ENCODE data around the gene RCSD1.
"Not testable (repeated sequence)": the region's sequence is repeated elsewhere in the genome, so short reads cannot be mapped to it uniquely, and the experiment has no call there.

RCSD1 gene

GRCh38 chr1:167737169-167737568 is 107.1 kb downstream of the RCSD1 start:
- DNase-seq (ENCODE audit: low read depth in 1 of 2, low spot score in 1 of 2) = no peak

GRCh38 chr1:167738158-167738557 is 108.1 kb downstream of the RCSD1 start:
- no peak for DNase-seq (ENCODE audit: low read depth in 1 of 2, low spot score in 1 of 2)

- DNase-seq (ENCODE audit: low read depth in 1 of 2, low spot score in 1 of 2) = no peak
Observed at GRCh38 chr1:167739752-167740151, 109.7 kb downstream of the RCSD1 start.

DNA sequence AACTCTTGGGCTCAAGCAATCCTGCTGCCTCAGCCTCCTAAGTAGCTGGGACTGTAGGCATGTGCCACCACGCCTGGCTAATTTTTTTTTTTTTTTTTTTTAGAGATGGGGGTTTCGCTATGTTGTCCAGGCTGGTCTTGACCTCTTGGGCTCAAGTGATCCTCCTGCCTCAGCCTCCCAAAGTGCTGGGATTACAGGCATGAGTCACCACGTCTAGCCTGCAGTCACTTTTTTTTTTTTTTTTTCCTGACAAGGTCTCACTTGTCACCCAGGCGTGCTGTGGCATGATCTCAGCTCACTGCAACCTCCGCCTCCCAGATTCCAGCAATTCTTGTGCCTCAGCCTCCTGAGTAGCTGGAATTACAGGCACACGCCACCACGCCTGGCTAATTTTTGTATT is 111.1 kb downstream of the RCSD1 start:
- not testable (repeated sequence) for DNase-seq (ENCODE audit: low read depth in 1 of 2, low spot score in 1 of 2)

- not testable (repeated sequence) for DNase-seq (ENCODE audit: low read depth in 1 of 2, low spot score in 1 of 2)
Observed at GRCh38 chr1:167742392-167743057, 112.5 kb downstream of the RCSD1 start.

DNA sequence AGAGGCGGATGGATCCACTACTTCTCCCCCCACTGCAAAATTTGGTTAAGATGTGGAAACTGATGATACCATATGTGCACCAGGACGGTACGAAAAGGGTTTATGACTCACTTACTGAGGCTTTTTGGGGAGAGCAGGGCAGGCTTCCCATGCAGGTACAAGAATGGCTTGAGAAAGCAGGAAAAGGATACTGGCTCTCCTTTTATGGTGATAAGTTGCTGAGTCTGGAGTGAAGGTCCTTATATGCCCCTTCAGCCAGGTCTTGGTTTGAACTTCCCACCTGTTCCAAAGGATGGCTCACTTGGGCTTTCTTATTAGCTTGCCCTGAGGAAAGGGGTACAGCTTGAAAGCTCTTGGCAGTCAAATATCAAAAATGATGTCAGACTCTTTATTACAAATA is 114.9 kb downstream of the RCSD1 start:
- no peak for DNase-seq (ENCODE audit: low read depth in 1 of 2, low spot score in 1 of 2)

DNA sequence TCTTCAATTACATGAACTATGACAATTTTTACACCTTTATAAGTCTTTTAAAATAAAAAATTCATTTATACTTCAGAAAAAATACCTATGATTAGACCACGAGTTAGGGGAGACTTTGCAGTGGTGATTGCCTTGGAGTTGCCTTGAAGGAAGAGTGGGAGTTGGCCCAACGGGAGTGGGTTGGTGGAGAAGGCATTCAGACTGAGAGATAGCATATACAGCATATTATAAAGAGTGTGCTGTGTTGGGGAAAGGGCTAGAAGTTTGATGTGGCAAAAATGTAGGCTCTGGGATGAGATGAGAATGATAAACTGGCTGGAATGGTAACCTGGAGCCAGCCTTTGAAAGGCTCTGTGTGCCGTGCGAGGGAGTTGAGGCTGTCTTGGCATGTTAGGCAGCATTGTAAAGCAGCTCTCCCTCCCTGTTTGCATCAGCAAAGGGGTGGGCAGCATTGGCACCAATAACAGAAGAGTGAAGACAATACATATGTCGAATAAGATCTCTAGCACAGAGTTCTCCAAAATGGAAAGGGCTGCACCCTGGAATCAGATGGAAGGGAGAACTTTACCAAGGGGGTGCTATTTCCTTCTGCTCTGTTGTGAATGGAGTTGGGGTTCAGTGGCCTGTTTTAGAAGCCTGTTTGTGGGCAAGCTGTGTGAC is 116.1 kb downstream of the RCSD1 start:
- DNase-seq (ENCODE audit: low read depth in 1 of 2, low spot score in 1 of 2) = no peak

DNA sequence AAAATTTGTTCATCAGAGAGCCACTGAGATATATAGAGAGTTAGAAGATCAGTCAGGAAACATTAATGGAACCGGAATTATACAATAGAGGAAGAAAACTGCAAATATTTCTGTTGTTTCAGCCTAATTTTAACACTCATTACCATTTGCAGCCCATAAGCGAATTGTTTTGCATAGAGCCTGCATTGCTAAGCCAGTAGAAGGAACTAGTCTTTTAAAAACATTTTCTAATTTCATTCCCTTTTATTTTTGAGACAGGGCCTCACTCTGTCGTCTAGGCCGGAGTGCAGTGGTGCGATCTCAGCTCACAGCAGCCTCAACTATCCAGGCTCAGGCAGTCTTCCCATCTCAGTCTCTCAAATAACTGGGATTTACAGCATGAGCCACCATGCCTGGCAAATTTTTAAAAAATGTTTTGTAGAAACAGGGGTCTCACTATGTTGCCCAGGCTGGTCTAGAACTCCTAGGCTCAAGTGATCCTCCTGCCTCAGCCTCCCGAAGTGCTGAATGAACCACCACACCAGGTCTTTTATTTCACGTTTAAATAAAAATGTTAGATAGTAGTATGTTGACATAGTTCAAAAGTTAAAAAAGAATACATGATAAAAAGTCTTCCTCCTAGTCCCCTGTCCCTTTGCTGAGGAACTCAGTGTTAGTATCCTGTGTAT is 117.1 kb downstream of the RCSD1 start:
- DNase-seq (ENCODE audit: low read depth in 1 of 2, low spot score in 1 of 2) = no peak

GRCh38 chr1:167747988-167748387 is 118.0 kb downstream of the RCSD1 start:
- no peak for DNase-seq (ENCODE audit: low read depth in 1 of 2, low spot score in 1 of 2)

- DNase-seq (ENCODE audit: low read depth in 1 of 2, low spot score in 1 of 2) = no peak
Observed at GRCh38 chr1:167748906-167749305, 118.9 kb downstream of the RCSD1 start.

- no peak for DNase-seq (ENCODE audit: low read depth in 1 of 2, low spot score in 1 of 2)
Observed at GRCh38 chr1:167749741-167750140, 119.7 kb downstream of the RCSD1 start.

DNA sequence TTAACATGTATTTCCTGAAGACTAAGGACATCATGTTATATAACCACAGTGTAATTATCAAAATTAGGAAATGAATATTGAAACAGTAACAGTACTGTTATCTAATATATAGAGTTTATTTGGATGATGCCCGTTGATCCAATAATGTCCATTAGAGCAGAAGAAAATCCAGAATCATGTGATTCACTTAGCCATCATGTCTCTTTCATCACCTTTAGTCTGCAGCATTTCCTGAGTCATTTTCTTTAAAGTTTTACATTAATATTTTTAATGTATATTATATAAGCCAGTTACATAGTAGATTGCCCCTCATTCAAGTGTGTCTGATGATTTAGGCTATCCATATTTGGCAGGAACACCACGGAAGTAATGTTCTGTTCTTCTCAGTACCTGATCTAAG is 120.6 kb downstream of the RCSD1 start:
- DNase-seq (ENCODE audit: low read depth in 1 of 2, low spot score in 1 of 2) = no peak

GRCh38 chr1:167751676-167752075 is 121.6 kb downstream of the RCSD1 start:
- no peak for DNase-seq (ENCODE audit: low read depth in 1 of 2, low spot score in 1 of 2)

DNA sequence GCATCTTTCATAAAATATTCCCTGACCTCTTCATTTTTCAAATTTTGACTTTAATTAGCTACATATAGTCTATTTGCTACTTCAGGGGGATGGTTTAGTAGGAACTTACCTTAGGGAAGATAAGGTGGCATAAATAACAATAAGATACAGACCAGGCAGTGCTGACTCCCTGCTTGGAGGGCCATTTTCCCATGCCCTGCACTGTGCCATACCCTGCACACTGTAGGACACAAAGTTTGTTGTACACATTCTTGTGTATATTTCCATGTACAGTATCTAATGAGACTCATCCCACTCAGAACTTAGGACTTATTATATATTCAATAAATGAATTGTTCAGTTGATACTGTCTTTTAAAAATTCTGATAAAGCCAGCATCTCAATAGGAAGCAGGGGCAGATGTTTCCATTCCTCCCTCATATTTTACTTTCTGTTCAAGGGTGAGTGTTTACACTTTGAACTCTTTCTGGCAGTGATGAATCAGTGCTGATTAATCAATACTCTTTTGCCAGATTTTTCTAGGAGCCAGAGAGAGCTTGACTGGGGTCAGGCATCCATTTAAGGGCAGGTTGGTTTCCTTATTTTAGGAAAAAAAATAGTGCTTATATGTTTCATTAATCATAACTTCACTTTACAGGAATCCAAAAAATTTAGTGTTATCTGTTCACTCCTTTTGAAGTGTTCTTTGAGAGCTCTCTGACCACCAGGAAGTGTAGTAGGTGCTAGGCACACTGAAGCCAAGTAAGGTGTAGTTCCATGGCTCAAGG is 122.4 kb downstream of the RCSD1 start:
- DNase-seq (ENCODE audit: low read depth in 1 of 2, low spot score in 1 of 2) = no peak

DNA sequence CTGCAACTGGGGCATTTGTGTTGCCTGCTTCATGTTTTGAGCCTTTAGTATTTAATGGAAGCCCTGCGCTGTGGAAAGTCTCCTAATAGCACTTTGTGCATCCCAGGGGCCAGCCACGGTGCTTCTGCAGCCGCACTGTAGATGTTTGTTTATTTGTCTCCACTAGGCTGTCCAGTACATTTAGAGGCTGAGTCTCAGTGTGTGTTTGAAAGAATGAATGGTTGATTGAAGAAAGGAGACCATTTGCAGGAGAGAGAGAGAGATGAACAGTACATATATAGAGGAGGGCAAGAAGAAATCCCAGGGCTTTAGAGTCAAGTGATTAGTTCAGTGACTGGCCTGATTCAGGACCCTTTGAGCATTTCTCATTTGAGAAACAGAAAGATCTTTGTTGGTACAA is 125.6 kb downstream of the RCSD1 start:
- no peak for DNase-seq (ENCODE audit: low read depth in 1 of 2, low spot score in 1 of 2)

All from activated CD4-positive, alpha-beta T cell treated with anti-CD3 and anti-CD28 coated beads, Interleukin-2, amount 50 U/mL, for 24 hours (primary cell).